ENCODE results near the gene PTPRG.

The PTPRG gene

DNA sequence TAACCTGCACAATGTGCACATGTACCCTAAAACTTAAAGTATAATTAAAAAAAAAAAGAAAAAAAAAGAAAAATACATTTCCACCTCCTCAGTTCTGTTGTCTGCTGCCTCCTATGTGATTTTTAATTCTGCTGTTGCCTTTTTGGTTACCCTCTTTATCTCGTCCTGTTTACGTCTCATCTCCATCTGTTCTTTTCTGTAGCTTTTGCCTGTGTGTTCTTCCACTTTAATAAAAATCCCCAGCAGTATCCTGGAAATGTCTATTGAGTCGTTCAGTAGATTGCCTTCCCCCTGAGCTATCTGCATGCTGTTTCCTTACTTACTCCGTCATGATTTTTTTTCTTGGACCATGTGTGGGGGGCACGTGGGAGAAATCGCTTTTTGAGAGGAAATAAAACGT is 509.5 kb downstream of the PTPRG start:
- DNase-seq (ENCODE audit: low read depth), result no peak

- no peak for DNase-seq (ENCODE audit: low read depth)
Observed at GRCh38 chr3:62073038-62073437, 511.7 kb downstream of the PTPRG start.

DNA sequence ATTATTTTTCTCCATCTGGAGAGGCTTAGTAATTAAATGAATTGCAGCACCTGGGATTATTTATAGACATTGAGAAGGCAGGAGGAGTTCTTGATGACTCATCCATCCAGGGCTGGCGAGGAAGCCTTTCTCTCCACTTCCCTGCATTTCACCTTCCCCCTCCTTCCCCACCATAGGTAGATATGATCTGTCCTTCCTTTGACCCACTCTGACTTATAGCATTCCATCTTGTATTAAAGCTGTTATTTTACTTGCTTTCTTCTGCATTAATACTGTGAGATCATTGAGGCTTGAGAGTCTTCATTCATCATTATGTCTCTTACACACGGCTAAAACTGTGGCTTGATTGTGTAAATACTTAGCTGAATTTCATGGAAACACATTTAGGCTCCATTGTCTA is 523.2 kb downstream of the PTPRG start:
- DNase-seq (ENCODE audit: low read depth), result no peak

DNA sequence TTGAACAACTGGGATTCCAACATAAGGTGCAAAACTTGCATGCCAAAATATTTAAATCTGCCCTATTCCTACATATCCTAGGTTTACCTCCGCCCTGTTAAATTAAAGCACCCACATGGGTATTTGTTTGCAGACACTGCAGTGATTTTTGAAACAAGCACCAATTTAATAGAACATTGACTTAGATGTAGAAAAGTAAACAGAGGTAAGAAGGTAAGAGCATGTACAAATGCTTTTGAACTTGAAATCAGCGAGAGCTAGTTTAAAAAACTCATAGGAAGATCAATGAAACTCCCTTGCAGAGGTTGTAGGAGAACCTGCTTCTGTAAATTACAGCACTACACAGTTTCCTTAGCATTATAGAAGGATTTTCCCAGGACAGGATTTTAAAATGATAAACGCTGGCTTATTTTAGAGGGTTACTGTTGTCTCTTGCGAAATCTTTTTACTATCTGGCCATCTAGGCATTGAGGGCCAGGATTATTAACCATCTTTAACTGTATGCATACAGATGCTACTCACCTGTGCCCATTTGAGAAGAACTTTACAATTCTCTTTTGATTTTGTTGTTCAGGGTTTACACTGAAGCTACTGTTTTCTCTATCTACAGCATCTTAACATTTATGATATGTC is 527.2 kb downstream of the PTPRG start:
- DNase-seq (ENCODE audit: low read depth), result no peak

- no peak for DNase-seq (ENCODE audit: low read depth)
Observed at GRCh38 chr3:62090066-62090465, 528.7 kb downstream of the PTPRG start.

GRCh38 chr3:62090519-62090918 is 529.1 kb downstream of the PTPRG start:
- no peak for DNase-seq (ENCODE audit: low read depth)

- DNase-seq (ENCODE audit: low read depth), result no peak
Observed at GRCh38 chr3:62093025-62093424, 531.7 kb downstream of the PTPRG start.

DNA sequence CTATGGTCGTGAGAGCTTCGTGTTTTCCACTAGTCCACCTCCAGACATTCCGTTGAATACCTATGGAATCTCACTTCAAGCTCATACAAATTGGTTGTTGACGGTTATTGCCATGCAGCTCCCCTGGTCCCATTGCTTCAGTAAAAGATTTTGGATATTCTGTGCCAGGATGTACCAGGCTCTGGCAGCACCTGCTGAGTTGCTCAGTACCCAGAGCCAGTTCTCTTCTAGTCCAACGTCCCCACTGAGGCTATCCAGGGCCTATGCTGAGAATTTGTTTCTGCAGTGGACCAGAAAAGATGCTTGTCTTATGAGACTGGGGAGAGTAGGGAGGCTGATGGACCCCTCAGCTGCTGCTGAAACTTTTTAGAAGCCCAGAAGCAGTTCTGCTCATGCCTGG is 533.1 kb downstream of the PTPRG start:
- DNase-seq (ENCODE audit: low read depth), result no peak

GRCh38 chr3:62095080-62095479 is 533.7 kb downstream of the PTPRG start:
- no peak for DNase-seq (ENCODE audit: low read depth)

DNA sequence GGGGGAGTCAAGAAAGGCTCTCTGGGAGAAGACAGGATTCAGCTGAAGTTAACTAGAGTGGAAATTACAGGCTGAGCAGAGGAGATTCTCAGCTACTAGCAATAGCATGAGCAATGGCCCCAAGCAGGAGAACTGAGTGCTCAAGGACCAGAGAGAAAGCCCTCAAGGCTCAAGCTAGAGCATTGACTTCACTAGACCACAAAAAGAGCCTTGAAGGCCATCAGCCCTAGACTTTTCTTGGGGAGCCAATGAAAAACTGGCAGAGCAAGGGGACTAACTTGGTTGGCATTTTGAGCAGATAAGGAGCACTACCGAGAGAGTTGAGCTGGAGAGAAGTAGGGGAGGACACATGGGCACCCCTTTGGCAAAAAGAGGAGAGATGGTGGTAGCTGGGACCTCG is 534.4 kb downstream of the PTPRG start:
- DNase-seq (ENCODE audit: low read depth), result no peak

DNA sequence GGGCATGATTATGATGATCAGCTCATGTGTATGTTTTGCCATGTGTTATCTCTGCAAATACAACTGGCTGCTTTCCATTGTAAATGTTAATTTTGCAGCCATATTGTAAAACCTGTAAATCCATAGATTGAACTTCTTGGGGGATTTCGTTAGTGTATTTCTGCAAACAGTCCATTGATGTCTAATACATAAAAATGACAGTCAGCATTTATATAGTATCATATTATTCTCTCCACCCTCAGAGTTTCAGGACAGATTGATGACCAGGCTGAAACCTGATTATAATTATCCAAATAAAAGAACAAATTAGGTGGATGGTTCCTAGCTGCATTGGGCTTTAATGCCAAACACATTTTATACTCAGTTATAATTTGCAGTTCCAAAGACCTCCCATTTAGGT is 535.1 kb downstream of the PTPRG start:
- DNase-seq (ENCODE audit: low read depth), result no peak

DNA sequence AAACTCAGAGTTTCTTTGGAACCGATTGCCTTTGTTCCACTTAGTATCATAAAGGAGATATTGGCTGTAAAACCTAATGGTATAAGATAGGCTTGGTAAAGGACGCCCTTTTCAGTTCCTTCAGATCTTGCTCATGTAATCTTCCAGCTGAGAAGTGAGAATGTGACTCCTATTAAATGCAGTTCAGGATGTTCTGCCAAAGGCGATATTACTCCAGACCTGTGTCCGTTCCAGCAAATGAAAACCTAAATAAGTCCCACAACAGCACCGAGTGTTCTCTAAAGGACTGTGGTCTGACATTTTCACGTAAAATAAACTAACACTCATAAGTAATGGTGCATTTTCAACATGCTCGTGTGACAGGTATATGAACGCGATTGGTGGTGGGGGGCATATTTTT is 535.8 kb downstream of the PTPRG start:
- DNase-seq (ENCODE audit: low read depth), result no peak

DNA sequence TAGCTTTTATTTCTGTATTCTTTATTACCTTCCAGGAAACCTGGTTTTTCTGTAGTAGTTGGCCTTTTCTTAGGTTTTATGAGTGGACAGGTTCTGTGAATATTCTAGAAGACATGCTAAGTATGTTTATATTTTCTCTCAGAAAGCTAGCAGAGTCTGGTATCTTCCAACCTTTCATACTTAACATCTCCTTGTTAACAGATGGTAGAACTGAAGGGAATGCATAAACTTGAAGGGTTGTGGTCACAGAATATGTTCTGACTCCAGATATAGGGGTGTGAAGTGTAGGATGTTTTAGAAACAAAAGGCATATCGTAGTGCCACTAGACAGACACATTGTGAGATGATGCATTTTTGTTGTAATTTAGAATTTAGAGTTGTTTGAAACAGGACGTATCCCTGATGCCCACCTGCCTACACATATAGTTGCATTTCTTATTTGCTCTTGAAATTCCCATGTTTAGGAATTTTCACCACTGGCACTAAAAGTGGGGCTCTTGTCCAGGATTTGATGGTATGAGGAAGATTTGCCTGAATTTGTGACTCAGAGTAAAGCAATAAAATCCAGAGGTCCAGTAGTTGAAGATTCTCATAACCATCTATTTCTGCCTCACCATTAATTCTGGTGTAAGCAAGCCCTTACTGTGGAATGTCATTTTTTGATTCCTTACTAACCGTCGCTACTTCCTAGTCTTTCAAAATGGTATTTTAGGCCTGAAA is 537.4 kb downstream of the PTPRG start:
- no peak for DNase-seq (ENCODE audit: low read depth)

DNA sequence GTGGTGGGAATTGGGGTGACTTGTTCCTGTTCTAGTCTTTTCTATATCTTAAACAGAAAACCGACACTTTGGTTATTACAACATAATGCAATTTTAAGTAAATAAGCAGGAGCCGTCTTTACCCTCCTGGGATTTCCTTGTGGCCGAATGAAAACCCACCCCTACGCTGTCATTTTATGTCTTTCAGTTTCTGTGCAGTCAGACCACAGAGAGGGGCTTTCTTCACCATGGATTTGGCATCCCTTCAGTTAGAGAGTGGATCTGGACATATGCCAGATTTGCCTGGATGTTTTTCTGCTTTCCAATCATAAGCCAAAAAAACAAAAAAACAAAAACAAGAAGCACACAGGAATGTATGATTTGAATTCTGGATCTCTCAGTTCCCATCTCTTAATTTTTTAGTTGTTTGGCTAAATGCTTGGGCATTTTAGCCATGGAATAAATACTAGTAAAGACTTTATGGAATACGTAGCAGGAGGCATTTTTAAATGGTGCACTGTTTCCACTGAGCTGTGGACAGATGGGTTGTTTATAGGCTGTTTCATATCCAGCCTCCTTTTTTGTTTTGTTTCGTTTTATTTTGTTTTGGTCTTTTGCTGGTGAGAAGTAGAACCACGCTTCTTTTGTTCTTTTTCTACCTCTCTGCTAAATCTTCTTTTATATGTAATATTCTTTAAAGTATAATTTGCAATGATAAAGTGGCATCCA is 539.1 kb downstream of the PTPRG start:
- DNase-seq (ENCODE audit: low read depth), result no peak

DNA sequence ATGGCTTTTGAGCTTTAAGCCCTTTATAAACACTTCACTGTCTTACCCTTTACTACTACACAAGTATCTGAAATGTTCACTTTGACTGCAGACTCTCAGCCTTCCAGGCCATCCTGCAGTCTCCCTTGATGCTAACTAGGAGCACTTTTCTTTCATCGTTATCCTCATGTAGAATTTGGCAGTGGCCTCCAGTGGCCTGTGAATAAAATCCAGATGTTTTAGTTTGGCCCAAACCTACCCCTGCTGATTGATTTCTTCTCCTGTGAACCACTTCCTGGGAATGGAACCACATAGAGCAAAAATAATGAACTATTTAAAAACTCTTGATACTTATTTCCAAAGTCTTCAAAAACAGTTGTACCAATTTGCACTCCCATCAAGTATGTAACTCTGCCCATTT is 540.1 kb downstream of the PTPRG start:
- DNase-seq (ENCODE audit: low read depth), result no peak

DNA sequence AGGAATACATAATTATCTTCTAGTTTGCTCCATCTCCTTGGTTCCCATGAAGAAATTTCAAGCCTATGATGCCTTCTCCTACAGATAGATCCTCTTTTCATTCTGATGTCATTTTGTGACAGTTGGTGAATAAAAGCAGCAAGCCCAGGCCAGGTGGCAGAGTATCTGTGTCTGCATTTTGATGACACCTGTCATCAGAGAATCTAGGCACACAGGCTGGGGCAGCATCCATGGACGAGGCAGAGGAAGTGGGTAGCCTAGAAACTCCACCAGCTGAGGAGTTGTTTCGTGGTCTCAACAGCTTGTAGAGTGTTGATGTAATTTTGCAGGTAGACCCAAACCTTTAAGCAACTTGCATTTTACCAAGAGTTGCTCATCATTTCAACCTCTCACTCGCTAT is 542.2 kb downstream of the PTPRG start:
- DNase-seq (ENCODE audit: low read depth), result no peak

- DNase-seq (ENCODE audit: low read depth), result no peak
Observed at GRCh38 chr3:62109534-62109933, 548.2 kb downstream of the PTPRG start.

GRCh38 chr3:62110443-62111225 is 549.3 kb downstream of the PTPRG start:
- no peak for DNase-seq (ENCODE audit: low read depth)

DNA sequence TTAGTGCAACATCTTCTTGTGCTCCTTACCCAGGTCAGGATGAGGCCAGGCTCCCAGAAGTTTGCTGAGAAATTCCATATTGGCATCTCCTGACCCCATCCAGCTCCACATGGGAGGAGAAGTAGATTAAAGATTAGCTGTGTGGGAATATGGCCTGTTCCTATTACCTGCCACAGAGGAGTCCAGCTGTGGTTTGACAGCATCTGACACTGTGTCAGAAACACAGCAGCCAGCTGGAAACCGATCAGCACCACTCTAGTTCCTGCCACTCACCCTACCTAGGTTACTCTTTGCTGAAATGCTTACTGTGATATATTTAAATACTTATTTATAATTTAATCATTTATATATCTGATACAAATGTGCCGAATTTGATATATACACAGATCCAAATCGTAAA is 551.7 kb downstream of the PTPRG start:
- no peak for DNase-seq (ENCODE audit: low read depth)

DNA sequence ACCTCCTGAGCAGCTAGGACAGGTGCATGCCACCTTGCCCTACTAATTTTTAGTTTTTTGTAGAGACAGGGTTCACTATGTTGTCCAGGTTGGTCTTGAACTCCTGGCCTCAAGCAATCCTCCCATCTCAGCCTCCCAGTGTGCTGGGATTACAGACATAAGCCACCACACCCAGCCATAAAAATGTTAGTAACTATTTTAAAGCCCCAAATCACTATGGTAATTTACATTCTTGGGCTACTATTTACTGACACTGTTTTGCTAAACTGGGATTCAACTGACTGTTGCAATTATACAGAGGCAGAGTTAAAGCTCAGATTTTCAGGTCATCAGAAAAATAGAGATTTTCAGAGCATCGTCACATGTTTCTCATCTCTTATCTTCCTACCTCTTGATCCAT is 553.4 kb downstream of the PTPRG start:
- DNase-seq (ENCODE audit: low read depth), result no peak

GRCh38 chr3:62117903-62118548 is 556.7 kb downstream of the PTPRG start:
- no peak for DNase-seq (ENCODE audit: low read depth)

- DNase-seq (ENCODE audit: low read depth), result no peak
Observed at GRCh38 chr3:62119139-62119538, 557.8 kb downstream of the PTPRG start.
